ENCODE results near the gene CERKL. TPM values are rescaled to one million over a fixed set of nuclear protein-coding genes. Genes with fewer than 3 reads are reported as not detected.

The CERKL gene
- total and polyA plus RNA-seq, 2 of the 13 experiments (the other 11 are each of a cell fraction or from before 2014, with no cell fraction given): not detected

- TF ChIP-seq ZNF503 (CRISPR knock-in tag; IDR thresholded peaks at IDR 0.05) (no peak), CEBPG (CRISPR knock-in tag; IDR thresholded peaks at IDR 0.05) (no peak), BHLHE40 (IDR thresholded peaks at IDR 0.05; ENCODE audit: low read length) (no peak), PCBP1 (IDR thresholded peaks at IDR 0.05; ENCODE audit: borderline replicate concordance, low read depth, low read length) (no peak), EHMT2 (IDR thresholded peaks at IDR 0.05; ENCODE audit: borderline replicate concordance, low read depth, low read length) (no peak), ZNF724P (CRISPR knock-in tag; IDR thresholded peaks at IDR 0.05; ENCODE audit: borderline replicate concordance) (no peak), ZNF709 (CRISPR knock-in tag; IDR thresholded peaks at IDR 0.05) (no peak)
These were observed 102.7 kb downstream of the CERKL start (continued) for GRCh38 chr2:181554061-181554830.

GRCh38 chr2:181553244-181553643, 103.7 kb downstream of the CERKL start:
- ATAC-seq (no peak), FAIRE-seq (no peak), DNase-seq (ENCODE audit: low spot score) (no peak)
- Histone ChIP-seq H4K20me1 (ENCODE audit: insufficient read depth, low read length) (no peaks in the 10 kb centered on the region), H3K9me3 (ENCODE audit: low read length) (no peaks in the 10 kb centered on the region), H3K9ac (ENCODE audit: insufficient read depth, low read depth, low read length) (no peak overlapping the region), H3K79me2 (ENCODE audit: insufficient read depth, low read length) (no peaks in the 10 kb centered on the region), H2AFZ (ENCODE audit: low read length) (no peak overlapping the region), H3K4me1 (ENCODE audit: insufficient read depth, low read length) (no peaks in the 10 kb centered on the region), H3K4me3 (replicated peaks in 1 of 3; ENCODE audit: insufficient read depth in 1 of 3, low read depth in 2 of 3, low read length in 3 of 3) (no peak overlapping the region), H3K27ac (ENCODE audit: extremely low read length, insufficient read depth, low read length) (no peak overlapping the region), H3K27me3 (ENCODE audit: control insufficient read depth in 1 of 2, insufficient read depth in 2 of 2, low read length in 2 of 2) (no peaks in the 10 kb centered on the region), H3K36me3 (replicated peaks in 1 of 2; ENCODE audit: control insufficient read depth in 1 of 2, insufficient read depth in 2 of 2, low read length in 2 of 2) (no peaks in the 10 kb centered on the region), H3K4me2 (ENCODE audit: low read depth, low read length) (no peak overlapping the region)
- 11% methylated on average over 2 of the region's 2 CpGs for WGBS (ENCODE audit: low lambda C conversion rate)
- intact Hi-C loops (cut with micrococcal nuclease; ENCODE audit: unreplicated experiment) (no loop called here), in situ Hi-C loops (cut with HindIII; ENCODE audit: extremely low pct_ligation_motif_present, low pct_unique_long_range_greater_than_20kb) (no loop called here)
- ChIA-PET POLR2A (no interaction called here), CTCF (ENCODE audit: low intra/inter-chr PET ratio, low total read pairs) (no interaction called here)
- BruUV-seq (replicated peaks): no TSS peak
- no peak for TF ChIP-seq ZBTB7A (CRISPR knock-in tag; IDR thresholded peaks at IDR 0.05)
- no peak for TF ChIP-seq STAT6 (CRISPR knock-in tag; IDR thresholded peaks at IDR 0.05; ENCODE audit: borderline replicate concordance)
- TF ChIP-seq CBX1 (IDR thresholded peaks at IDR 0.05; ENCODE audit: low read depth): no peak
- no peak for TF ChIP-seq MXD4 (CRISPR knock-in tag; IDR thresholded peaks at IDR 0.05)
- TF ChIP-seq ZNF230 (CRISPR knock-in tag; IDR thresholded peaks at IDR 0.05): no peak
- no peak for TF ChIP-seq ZNF569 (CRISPR knock-in tag; IDR thresholded peaks at IDR 0.05; ENCODE audit: borderline replicate concordance)
- TF ChIP-seq HNF4G (IDR thresholded peaks at IDR 0.05; ENCODE audit: borderline replicate concordance, low read depth, low read length): no peak
- no peak for TF ChIP-seq HNF4G (CRISPR knock-in tag; IDR thresholded peaks at IDR 0.05; ENCODE audit: borderline replicate concordance, low read depth)
- no peak for TF ChIP-seq RCOR2 (CRISPR knock-in tag; IDR thresholded peaks at IDR 0.05)
- no peak for TF ChIP-seq THRA (CRISPR knock-in tag; IDR thresholded peaks at IDR 0.05; ENCODE audit: borderline replicate concordance)
- TF ChIP-seq EP300 (IDR thresholded peaks at IDR 0.05; ENCODE audit: low read depth in 2 of 2, low read length in 2 of 2): no peak
- TF ChIP-seq EP300 (CRISPR knock-in tag; IDR thresholded peaks at IDR 0.05; ENCODE audit: borderline replicate concordance): no peak
